GM08714 (cell line): ENCODE data around the gene ELOA.
A peak's percentile ranks its signal among the peaks of the same experiment; 100 is the strongest.
"Not testable (repeated sequence)": the region's sequence is repeated elsewhere in the genome, so short reads cannot be mapped to it uniquely, and the experiment has no call there.

Source experiments
- H3K4me3 ChIP-seq: fragments of 200-500 bp; sonication (Bioruptor generic); 2 replicates; pipeline ENCODE4 v1.5.1; 2014; ENCODE audit warnings: mild to moderate bottlenecking, low read length, inconsistent platforms
- ZNF274 ChIP-seq: IDR thresholded peaks from 2 replicates; pipeline ENCODE4 v1.6.1; 2012; ENCODE audit warnings: mild to moderate bottlenecking, low read depth, low read length

Gene ELOA

GRCh38 chr1:23720256-23720995 lies 22.8 kb upstream of the ELOA start:
- peak overlapping the region; percentile 1; the same call in 1 of the 2 replicates for H3K4me3 ChIP-seq
- TF ChIP-seq ZNF274, result no peak

GRCh38 chr1:23722652-23723051 lies 20.6 kb upstream of the ELOA start:
- no peak overlapping the region for H3K4me3 ChIP-seq
- TF ChIP-seq ZNF274, result no peak

- H3K4me3 ChIP-seq, result no peak overlapping the region
- TF ChIP-seq ZNF274, result no peak
These were observed 16.6 kb upstream of the ELOA start for GRCh38 chr1:23726686-23727085.

- no peak for TF ChIP-seq ZNF274
- no peak overlapping the region for H3K4me3 ChIP-seq
These were observed 15.9 kb upstream of the ELOA start for GRCh38 chr1:23727362-23727811.

GRCh38 chr1:23732363-23733224 lies 10.7 kb upstream of the ELOA start:
- no peak overlapping the region for H3K4me3 ChIP-seq
- TF ChIP-seq ZNF274, result no peak

- not testable (repeated sequence) for H3K4me3 ChIP-seq
These were observed 10.0 kb upstream of the ELOA start for GRCh38 chr1:23733281-23733680.

- no peak for TF ChIP-seq ZNF274
- no peak overlapping the region for H3K4me3 ChIP-seq
These were observed 6.7 kb upstream of the ELOA start for GRCh38 chr1:23736437-23737134.

GRCh38 chr1:23741609-23742008 lies 1.7 kb upstream of the ELOA start:
- H3K4me3 ChIP-seq, result no peak overlapping the region
- TF ChIP-seq ZNF274, result no peak

- H3K4me3 ChIP-seq, result peak overlapping the region; percentile 95; the same call in 1 of the 2 replicates
- no peak for TF ChIP-seq ZNF274
These were observed 493 bp upstream of the ELOA start for GRCh38 chr1:23742670-23743286.

- TF ChIP-seq ZNF274, result no peak
- H3K4me3 ChIP-seq, result peak overlapping the region; percentile 95; the same call in 1 of the 2 replicates
These were observed 2.2 kb downstream of the ELOA start for GRCh38 chr1:23745515-23745914.

GRCh38 chr1:23748016-23748415 lies 4.7 kb downstream of the ELOA start:
- TF ChIP-seq ZNF274, result no peak
- no peak overlapping the region for H3K4me3 ChIP-seq

GRCh38 chr1:23751050-23751814 lies 8.0 kb downstream of the ELOA start:
- H3K4me3 ChIP-seq, result no peak overlapping the region
- no peak for TF ChIP-seq ZNF274

- no peak for TF ChIP-seq ZNF274
- H3K4me3 ChIP-seq, result no peak overlapping the region
These were observed 8.5 kb downstream of the ELOA start for GRCh38 chr1:23751815-23752200.
